ENCODE results near the gene ECE1.

DNA sequence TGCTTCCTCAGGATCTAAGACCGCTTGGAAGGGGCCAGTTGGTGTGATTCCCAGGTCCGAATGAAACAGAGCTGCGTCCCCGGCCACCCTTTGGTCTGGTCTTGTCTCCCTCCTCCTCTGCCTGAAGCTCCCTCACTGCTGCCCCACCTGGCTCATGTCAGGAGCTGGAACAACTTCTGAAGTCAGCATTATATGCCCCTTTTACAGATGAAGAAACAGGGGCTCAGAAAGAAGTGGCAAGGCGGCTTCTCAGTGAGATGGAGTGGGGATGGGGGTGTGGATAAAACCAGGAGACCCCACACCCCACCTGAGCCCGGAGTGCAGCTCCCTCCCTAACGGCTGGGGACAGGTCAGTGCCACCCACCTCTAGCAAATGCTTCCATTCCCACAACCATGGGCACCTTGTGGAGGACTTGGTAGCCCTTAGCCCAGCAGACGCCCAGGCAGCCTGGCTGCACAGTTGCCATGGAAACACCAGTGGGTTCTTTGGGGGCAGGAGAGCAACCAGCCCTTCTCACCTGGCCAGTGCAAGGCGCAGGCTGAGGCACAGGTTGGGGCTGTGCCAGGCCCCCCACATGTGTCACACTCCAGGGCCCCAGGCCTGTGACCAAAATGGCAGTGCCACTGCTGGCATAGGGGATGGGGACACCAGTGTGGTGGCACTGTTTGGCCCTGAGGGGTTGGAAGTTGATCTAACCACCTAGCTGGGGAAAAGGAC is 31.9 kb upstream of the ECE1 start:
- TF ChIP-seq, protein P1, sequence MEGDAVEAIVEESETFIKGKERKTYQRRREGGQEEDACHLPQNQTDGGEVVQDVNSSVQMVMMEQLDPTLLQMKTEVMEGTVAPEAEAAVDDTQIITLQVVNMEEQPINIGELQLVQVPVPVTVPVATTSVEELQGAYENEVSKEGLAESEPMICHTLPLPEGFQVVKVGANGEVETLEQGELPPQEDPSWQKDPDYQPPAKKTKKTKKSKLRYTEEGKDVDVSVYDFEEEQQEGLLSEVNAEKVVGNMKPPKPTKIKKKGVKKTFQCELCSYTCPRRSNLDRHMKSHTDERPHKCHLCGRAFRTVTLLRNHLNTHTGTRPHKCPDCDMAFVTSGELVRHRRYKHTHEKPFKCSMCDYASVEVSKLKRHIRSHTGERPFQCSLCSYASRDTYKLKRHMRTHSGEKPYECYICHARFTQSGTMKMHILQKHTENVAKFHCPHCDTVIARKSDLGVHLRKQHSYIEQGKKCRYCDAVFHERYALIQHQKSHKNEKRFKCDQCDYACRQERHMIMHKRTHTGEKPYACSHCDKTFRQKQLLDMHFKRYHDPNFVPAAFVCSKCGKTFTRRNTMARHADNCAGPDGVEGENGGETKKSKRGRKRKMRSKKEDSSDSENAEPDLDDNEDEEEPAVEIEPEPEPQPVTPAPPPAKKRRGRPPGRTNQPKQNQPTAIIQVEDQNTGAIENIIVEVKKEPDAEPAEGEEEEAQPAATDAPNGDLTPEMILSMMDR (conservative IDR thresholded peaks at IDR 0.05; ENCODE audit: low read length): peak; percentile 25
- no peak for TF ChIP-seq EZH2phosphoT487 (IDR thresholded peaks at IDR 0.05; ENCODE audit: borderline replicate concordance)
